GM12892 (cell line): ENCODE data around the gene CFAP46.

Experiments
- POLR2A ChIP-seq: IDR thresholded peaks from 2 replicates; pipeline ENCODE4 v1.6.1; 2011; ENCODE audit warnings: low read depth, low read length, control low read depth
- POLR2AphosphoS5 ChIP-seq: IDR thresholded peaks from 2 replicates; pipeline ENCODE4 v1.6.1; 2011; ENCODE audit warnings: low read depth, low read length, control low read depth
- TAF1 ChIP-seq: IDR thresholded peaks from 2 replicates; pipeline ENCODE4 v1.6.1; 2011; ENCODE audit warnings: low read depth, mild to moderate bottlenecking, control low read depth, low read length, borderline replicate concordance

- TF ChIP-seq POLR2AphosphoS5: no peak
- TF ChIP-seq POLR2A: no peak
- no peak for TF ChIP-seq TAF1
Observed at GRCh38 chr10:132909491-132910071, 32.8 kb downstream of the CFAP46 start.
